ENCODE measurements around the gene RIPK4.

DNA sequence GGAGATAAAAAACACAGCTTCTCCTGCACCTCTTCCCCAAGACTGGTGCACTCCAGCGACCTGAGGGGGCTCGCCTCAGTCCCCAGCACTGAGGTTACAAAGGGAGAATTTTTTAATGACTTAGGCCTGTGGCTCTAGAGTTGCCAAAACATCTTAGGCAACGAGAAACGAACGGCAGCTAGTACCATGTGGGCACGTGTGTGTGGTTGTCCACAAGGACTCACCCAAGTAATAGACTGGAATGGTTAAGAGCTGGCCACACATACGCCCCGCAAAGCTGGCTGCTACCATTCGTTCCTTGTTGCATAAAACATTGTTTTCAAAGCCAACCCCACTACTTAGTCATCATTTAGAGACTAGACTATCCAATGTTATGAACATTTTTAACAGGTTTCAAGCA lies 26.9 kb downstream of the RIPK4 start:
- TF ChIP-seq EZH2 (IDR thresholded peaks at IDR 0.05; ENCODE audit: insufficient read depth, poor library complexity, severe bottlenecking) (no peak), EZH2phosphoT487 (IDR thresholded peaks at IDR 0.05; ENCODE audit: insufficient read depth, low read depth) (no peak)
